Aorta (tissue), 5 donors: Measurements from ENCODE around the gene BPNT1. TPM values are rescaled to one million over a fixed set of nuclear protein-coding genes. Genes with fewer than 3 reads are reported as not detected.
"Not testable (repeated sequence)": the region's sequence is repeated elsewhere in the genome, so short reads cannot be mapped to it uniquely, and the experiment has no call there.

Source experiments
- ATAC-seq: fragments of 200-7000 bp; cut with Tn5 transposase; one replicate; pipeline ENCODE4 v1.9.1; 2022; ENCODE audit warnings: moderate library complexity; ENCODE audit not compliant: low FRiP score
- DNase-seq, 2 donors: peaks; one replicate each; pipeline ENCODE4 v3.0.0-alpha.2; 2020
- H3K27ac ChIP-seq, 2 donors: one replicate each; pipeline ENCODE4 v1.5.1; 2013; ENCODE audit warnings: low read length in 2 of 2, mild to moderate bottlenecking in 2 of 2, moderate library complexity in 2 of 2, control low read depth in 1 of 2, inconsistent platforms in 1 of 2, low read depth in 1 of 2
- H3K27me3 ChIP-seq, 2 donors: one replicate each; pipeline ENCODE4 v1.6.1; 2013; ENCODE audit warnings: control low read depth in 1 of 2, low read length in 1 of 2, mild to moderate bottlenecking in 1 of 2, moderate library complexity in 1 of 2; ENCODE audit not compliant: insufficient read depth in 2 of 2, control insufficient read depth in 1 of 2
- H3K36me3 ChIP-seq, 2 donors: one replicate each; pipeline ENCODE4 v1.6.1; 2013; ENCODE audit warnings: control low read depth in 1 of 2, low read length in 1 of 2, mild to moderate bottlenecking in 1 of 2; ENCODE audit not compliant: insufficient read depth in 2 of 2, control insufficient read depth in 1 of 2
- H3K4me1 ChIP-seq, 2 donors: one replicate each; pipeline ENCODE4 v1.6.1; 2013; ENCODE audit warnings: low read length in 2 of 2, control low read depth in 1 of 2, mild to moderate bottlenecking in 1 of 2, moderate library complexity in 1 of 2; ENCODE audit not compliant: insufficient read depth in 2 of 2, control insufficient read depth in 1 of 2
- H3K4me3 ChIP-seq, 2 donors: one replicate each; pipeline ENCODE4 v1.5.1; 2013; ENCODE audit warnings: low read length in 2 of 2, control low read depth in 1 of 2, mild to moderate bottlenecking in 1 of 2
- H3K9me3 ChIP-seq: one replicate; pipeline ENCODE4 v1.6.1; 2013; ENCODE audit warnings: mild to moderate bottlenecking, low read length; ENCODE audit not compliant: control insufficient read depth
- WGBS, 2 donors: extraction: QIAGEN DNeasy Blood & Tissue Kit; methylation state at CpG; one replicate each; pipeline ENCODE4 v1.1.7; 2013; 5-methylcytosine and 5-hydroxymethylcytosine counted together
- intact Hi-C, 2 donors: fragments of 100-400 bp; cut with DNase I; formaldehyde crosslinking; loops; one replicate each; pipeline versions ENCODE4 v1.14.2 to v1.15.0; 2022
- polyA plus RNA-seq, 2 donors: library from polyadenylated mRNA; stranded (reverse); fragments of 200-250 nt; gene quantifications; one replicate each; pipeline ENCODE4 v1.2.3, GENCODE V29; 2013
- total RNA-seq, 2 donors: library from RNA; stranded (reverse); fragmentation: NEBNext Ultra II Directional; extraction: Animal tissue kit (Norgen Biotek cat#: 25700); gene quantifications; one replicate each; pipeline ENCODE4 v1.2.1, GENCODE V29; 2021
- donor health status: healthy with polysubstance abuse.
- donor health status: Bipolar disorder and iron deficiency.
- donor health status: DM: no; HTN: no; CAD: no.
- donor health status: DM: no; HTN: no; CAD: no.
- donor health status: DM: yes; HTN: yes; CAD: no.

Gene BPNT1
- total and polyA plus RNA-seq, 4 donors: 18.3 to 20.0 (median 19.7) TPM

DNA sequence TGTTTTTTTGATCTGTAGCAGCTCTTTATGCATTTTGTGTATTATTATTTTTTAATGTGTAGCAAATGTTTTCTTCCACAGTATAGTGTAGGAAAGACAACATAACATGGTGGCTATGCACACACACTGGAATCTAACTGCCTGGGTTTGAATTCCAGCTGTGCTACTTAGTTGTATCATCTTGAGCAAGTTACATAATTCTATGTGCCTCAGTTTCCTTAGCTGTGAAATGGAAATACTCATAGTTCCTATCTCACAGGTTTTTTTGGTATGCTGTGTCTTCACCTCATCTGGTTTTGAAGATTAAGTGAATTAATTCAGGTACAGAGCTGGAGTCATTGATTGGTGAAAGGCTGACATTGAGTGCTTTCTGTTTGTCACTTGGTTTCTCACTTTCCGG is 3.1 kb upstream of the BPNT1 start:
- no peaks in the 10 kb centered on the region for H3K27me3 ChIP-seq
- DNase-seq (no peak), ATAC-seq (no peak)
- H3K4me1 ChIP-seq: no peaks in the 10 kb centered on the region
- no peak overlapping the region for H3K4me3 ChIP-seq
- WGBS, 2 donors: 97 to 98% methylated on average over 1 of the region's 1 CpG
- no peak overlapping the region for H3K27ac ChIP-seq
- no peaks in the 10 kb centered on the region for H3K36me3 ChIP-seq
- intact Hi-C loops: loop anchor here (5.0 to 10.0 kb wide), 3 partner anchors 45 to 100 kb away; partner anchors contain the start of gene EPRS1 (in 1 of the 2)
- no peaks in the 10 kb centered on the region for H3K9me3 ChIP-seq

- H3K27me3 ChIP-seq, H3K4me3 ChIP-seq, H3K9me3 ChIP-seq, intact Hi-C loops, H3K4me1 ChIP-seq, DNase-seq, H3K27ac ChIP-seq, H3K36me3 ChIP-seq, ATAC-seq: not testable (repeated sequence)
- WGBS, 2 donors: 92% methylated on average over 15 of the region's 15 CpGs
These were observed 3.3 kb downstream of the BPNT1 start for GRCh38 chr1:220086261-220086686.

DNA sequence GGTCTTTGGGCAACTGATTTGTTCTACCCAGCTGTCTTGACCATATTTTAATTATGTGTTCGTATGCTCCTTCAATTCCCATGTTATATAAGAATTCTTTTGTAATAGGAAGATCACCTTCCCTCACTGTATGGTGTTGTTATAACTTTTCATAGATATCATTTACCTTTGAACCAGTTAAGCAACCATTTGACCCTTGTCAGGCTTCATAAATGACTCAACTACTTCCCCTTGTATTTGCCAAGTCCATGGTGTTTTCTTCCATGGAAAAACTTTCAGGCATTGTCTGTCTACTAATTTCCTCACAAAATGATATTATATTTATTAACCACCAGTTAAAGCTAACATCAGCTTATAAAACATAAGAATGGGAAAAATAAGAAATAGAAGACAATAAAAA is 5.1 kb downstream of the BPNT1 start:
- Histone ChIP-seq H3K27ac (no peak overlapping the region), H3K4me3 (no peak overlapping the region), H3K36me3 (no peaks in the 10 kb centered on the region), H3K4me1 (no peaks in the 10 kb centered on the region), H3K27me3 (no peaks in the 10 kb centered on the region), H3K9me3 (no peaks in the 10 kb centered on the region)
- ATAC-seq (no peak), DNase-seq (no peak)
- 95 to 97% methylated on average over 1 of the region's 1 CpG for WGBS, 2 donors
- intact Hi-C loops: no loop called here

DNA sequence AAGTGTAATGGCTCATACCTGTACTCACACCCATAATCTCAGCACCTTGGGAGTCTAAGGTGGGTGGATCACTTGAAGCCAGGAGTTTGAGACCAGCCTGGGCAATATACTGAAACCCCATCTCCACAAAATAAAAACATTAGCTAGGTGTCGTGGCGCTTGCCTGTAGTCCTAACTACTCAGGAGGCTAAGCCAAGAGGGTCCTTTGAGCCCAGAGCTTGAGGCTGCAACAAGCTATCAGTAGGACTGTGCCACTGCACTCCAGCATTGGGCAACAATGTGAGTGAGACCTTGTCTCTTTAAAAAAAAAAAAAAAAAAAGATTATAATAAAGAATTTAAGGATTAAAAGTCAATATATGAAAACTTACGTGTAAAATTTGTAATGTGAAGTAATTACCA is 11.7 kb downstream of the BPNT1 start:
- H3K4me1 ChIP-seq: no peaks in the 10 kb centered on the region
- DNase-seq (no peak), ATAC-seq (no peak)
- no peak overlapping the region for H3K4me3 ChIP-seq
- WGBS, 2 donors: 96 to 99% methylated on average over 3 of the region's 3 CpGs
- no peaks in the 10 kb centered on the region for H3K9me3 ChIP-seq
- H3K27me3 ChIP-seq: no peaks in the 10 kb centered on the region
- H3K27ac ChIP-seq: no peak overlapping the region
- H3K36me3 ChIP-seq: peaks cover 0 to 2% of the 10 kb centered on the region in 2 donors
- intact Hi-C loops: no loop called here

DNA sequence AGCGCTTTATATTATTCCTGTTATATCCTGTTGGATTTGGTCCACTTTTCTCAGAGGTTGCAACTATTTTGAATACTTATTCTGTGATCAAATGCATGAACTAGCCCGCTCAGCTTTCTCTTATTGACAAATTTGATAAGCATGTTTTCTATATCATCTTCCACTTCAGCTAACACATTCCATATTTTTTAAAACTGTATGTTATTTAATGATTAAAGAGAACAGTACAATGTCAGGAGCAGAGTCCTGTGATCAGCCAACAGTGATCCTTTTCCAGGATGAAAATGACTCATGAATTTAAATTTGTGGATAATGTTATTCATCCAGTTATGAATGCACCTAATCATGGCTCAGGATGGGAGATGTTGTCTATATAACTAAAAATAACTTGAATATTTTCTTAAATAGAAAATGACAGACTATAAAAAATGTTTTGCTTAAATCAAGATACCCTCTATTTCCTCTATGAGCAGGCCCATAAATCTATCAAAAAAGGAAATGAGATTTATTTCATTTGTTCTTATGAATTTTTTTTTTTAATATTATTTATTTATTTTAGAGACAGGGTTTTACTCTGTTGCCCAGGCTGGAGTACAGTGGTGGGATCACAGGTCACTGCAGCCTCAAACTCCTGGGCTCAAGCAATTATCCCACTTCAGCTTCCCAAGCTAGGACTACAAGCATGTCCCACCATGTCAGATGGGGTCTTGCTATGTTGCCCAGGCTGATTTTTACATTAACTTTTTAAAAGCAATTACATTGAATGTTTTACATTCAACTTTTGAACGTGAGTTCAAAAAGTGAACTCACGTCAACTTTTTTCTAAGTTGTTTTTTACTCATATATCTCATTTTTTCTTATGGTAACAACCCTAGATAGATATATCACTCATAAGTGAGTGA is 12.5 kb downstream of the BPNT1 start:
- DNase-seq: no peak
- no peak for ATAC-seq
- Histone ChIP-seq H3K27me3 (no peaks in the 10 kb centered on the region), H3K9me3 (no peaks in the 10 kb centered on the region), H3K36me3 (peaks cover 0 to 2% of the 10 kb centered on the region in 2 donors), H3K27ac (no peak overlapping the region), H3K4me3 (no peak overlapping the region), H3K4me1 (no peaks in the 10 kb centered on the region)
- WGBS, 2 donors: 81 to 85% methylated on average over 4 of the region's 4 CpGs
- intact Hi-C loops: no loop called here

- 92 to 93% methylated on average over 3 of the region's 3 CpGs for WGBS, 2 donors
- Histone ChIP-seq H3K9me3 (no peaks in the 10 kb centered on the region), H3K4me3 (no peak overlapping the region), H3K4me1 (no peaks in the 10 kb centered on the region), H3K27me3 (no peaks in the 10 kb centered on the region), H3K27ac (no peak overlapping the region), H3K36me3 (peaks cover 0 to 2% of the 10 kb centered on the region in 2 donors)
- intact Hi-C loops: no loop called here
- ATAC-seq (no peak), DNase-seq (no peak)
These were observed 22.1 kb downstream of the BPNT1 start for GRCh38 chr1:220067269-220068204.

- Histone ChIP-seq H3K27me3 (no peaks in the 10 kb centered on the region), H3K9me3 (no peaks in the 10 kb centered on the region), H3K36me3 (peaks cover 0 to 3% of the 10 kb centered on the region in 2 donors), H3K4me3 (no peak overlapping the region), H3K4me1 (no peaks in the 10 kb centered on the region), H3K27ac (no peak overlapping the region)
- intact Hi-C loops: no loop called here
- DNase-seq (no peak), ATAC-seq (no peak)
- WGBS, 2 donors: 96 to 97% methylated on average over 6 of the region's 6 CpGs
These were observed 27.0 kb downstream of the BPNT1 start for GRCh38 chr1:220062629-220063028.

DNA sequence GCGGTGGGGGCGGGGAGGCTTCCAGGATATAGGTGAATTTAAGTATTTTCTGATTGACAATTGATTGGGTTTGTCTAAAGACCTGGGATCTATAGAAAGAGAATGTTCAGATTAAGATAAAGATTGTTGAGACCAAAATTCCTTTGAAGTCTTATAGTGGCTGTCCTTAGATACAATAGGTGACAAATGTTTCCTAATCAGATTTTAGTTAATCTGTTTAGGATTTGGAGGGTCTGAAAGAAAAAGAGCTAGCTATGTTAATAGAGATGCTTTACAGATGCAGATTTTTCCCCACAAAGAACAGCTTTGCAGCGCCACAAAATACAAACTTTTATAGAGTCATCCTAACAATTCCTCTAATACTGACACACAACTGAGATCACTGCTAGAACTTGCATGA is 28.7 kb downstream of the BPNT1 start:
- WGBS, 2 donors: 91 to 96% methylated on average over 3 of the region's 3 CpGs
- DNase-seq (no peak), ATAC-seq (no peak)
- Histone ChIP-seq H3K27me3 (no peaks in the 10 kb centered on the region), H3K36me3 (peaks cover 0 to 3% of the 10 kb centered on the region in 2 donors), H3K27ac (no peak overlapping the region), H3K4me3 (no peak overlapping the region), H3K4me1 (no peaks in the 10 kb centered on the region), H3K9me3 (no peaks in the 10 kb centered on the region)
- intact Hi-C loops: no loop called here
